PFSK-1 (cell line): Measurements from ENCODE around the gene RINT1.

Experiments used
- FOXP2 ChIP-seq: optimal IDR thresholded peaks from 2 replicates; pipeline ENCODE3; 2011; ENCODE audit warnings: borderline replicate concordance, control low read depth, inconsistent platforms; ENCODE audit not compliant: insufficient read depth; ENCODE audit errors: extremely low read length, extremely low read depth
- POLR2AphosphoS5 ChIP-seq: IDR thresholded peaks from 2 replicates; pipeline ENCODE4 v1.6.1; 2012; ENCODE audit warnings: low read depth, mild to moderate bottlenecking, control low read depth, low read length, moderate library complexity
- REST ChIP-seq, 2 experiments: IDR thresholded peaks; 2 replicates each; pipeline versions ENCODE4 v1.6.1 to v1.8.0; 2011 to 2012; ENCODE audit warnings: low read depth in 2 of 2, low read length in 2 of 2, control low read depth in 1 of 2, inconsistent platforms in 1 of 2, mild to moderate bottlenecking in 1 of 2, moderate library complexity in 1 of 2; ENCODE audit not compliant: insufficient read depth in 1 of 2
- SIN3A ChIP-seq: IDR thresholded peaks from 2 replicates; pipeline ENCODE4 v1.6.1; 2012; ENCODE audit warnings: mild to moderate bottlenecking, low read length, moderate library complexity, borderline replicate concordance; ENCODE audit not compliant: insufficient read depth
- TAF1 ChIP-seq: IDR thresholded peaks from 2 replicates; pipeline ENCODE4 v1.6.1; 2012; ENCODE audit warnings: low read length, control low read depth, borderline replicate concordance; ENCODE audit not compliant: insufficient read depth

The RINT1 gene

GRCh38 chr7:105591522-105591921, 59.5 kb downstream of the RINT1 start:
- no peak for TF ChIP-seq FOXP2

- no peak for TF ChIP-seq SIN3A
- no peak for TF ChIP-seq TAF1
- no peak for TF ChIP-seq FOXP2
These were observed 62.0 kb downstream of the RINT1 start for GRCh38 chr7:105594034-105594433.

GRCh38 chr7:105596866-105597265, 64.9 kb downstream of the RINT1 start:
- no peak for TF ChIP-seq TAF1
- no peak for TF ChIP-seq FOXP2
- no peak for TF ChIP-seq REST (IDR thresholded peaks at IDR 0.05; ENCODE audit: insufficient read depth in 1 of 2, low read depth in 2 of 2, low read length in 2 of 2)
- no peak for TF ChIP-seq SIN3A
- no peak for TF ChIP-seq POLR2AphosphoS5

- TF ChIP-seq TAF1 (no peak), REST (IDR thresholded peaks at IDR 0.05; ENCODE audit: insufficient read depth in 1 of 2, low read depth in 2 of 2, low read length in 2 of 2) (no peak), SIN3A (no peak), POLR2AphosphoS5 (no peak), FOXP2 (no peak)
These were observed 67.5 kb downstream of the RINT1 start for GRCh38 chr7:105599551-105599950.

GRCh38 chr7:105600720-105601550, 68.9 kb downstream of the RINT1 start:
- TF ChIP-seq REST (IDR thresholded peaks at IDR 0.05; ENCODE audit: insufficient read depth in 1 of 2, low read depth in 2 of 2, low read length in 2 of 2) (no peak), TAF1 (no peak), POLR2AphosphoS5 (no peak), SIN3A (no peak), FOXP2 (no peak)
